Prostate gland (tissue), 2 donors: ENCODE measurements around the gene COMMD9. TPM values are rescaled to one million over a fixed set of nuclear protein-coding genes. Genes with fewer than 3 reads are reported as not detected.
A peak's percentile ranks its signal among the peaks of the same experiment; 100 is the strongest.

Source experiments
- DNase-seq: peaks from one replicate; pipeline ENCODE4 v3.0.0-alpha.2; 2019; ENCODE audit warnings: low spot score
- H3K27ac ChIP-seq, 2 donors: fragments of 200-600 bp; sonication (generic); 2 replicates each; pipeline ENCODE4 v1.5.1; 2017 to 2019
- H3K27me3 ChIP-seq: fragments of 200-600 bp; sonication (generic); replicated peaks from 2 replicates; pipeline ENCODE4 v1.5.1; 2019; ENCODE audit not compliant: insufficient read depth
- H3K36me3 ChIP-seq, 2 donors: fragments of 200-600 bp; sonication (generic); 1 replicate in 1 of 2; 2 replicates in 1 of 2; pipeline versions ENCODE4 v1.5.1 to v1.8.1; 2017 to 2019
- H3K4me1 ChIP-seq: fragments of 200-600 bp; sonication (generic); replicated peaks from 2 replicates; pipeline ENCODE4 v1.5.1; 2019
- H3K4me3 ChIP-seq, 2 donors: fragments of 200-600 bp; sonication (generic); 2 replicates each; pipeline ENCODE4 v1.5.1; 2017 to 2019
- H3K9me3 ChIP-seq: fragments of 200-600 bp; sonication (generic); 2 replicates; pipeline ENCODE4 v1.5.1; 2017
- POLR2A ChIP-seq: fragments of 450-650 bp; IDR thresholded peaks from one replicate; pipeline ENCODE4 v1.6.1; 2016; ENCODE audit warnings: antibody characterized with exemption, mild to moderate bottlenecking
- POLR2AphosphoS5 ChIP-seq: sonication (generic); formaldehyde crosslinking; IDR thresholded peaks from one replicate; pipeline ENCODE4 v1.6.1; 2017; ENCODE audit warnings: antibody characterized with exemption
- WGBS: methylation state at CpG from one replicate; pipeline ENCODE4 v1.1.5; 2018; 5-methylcytosine and 5-hydroxymethylcytosine counted together
- intact Hi-C: fragments of 100-400 bp; cut with DNase I; formaldehyde crosslinking; loops from one replicate; pipeline ENCODE4 v1.14.2; 2022
- total RNA-seq, 2 donors: library from RNA; depleted of rRNA; stranded (reverse); fragments of >200 nt; gene quantifications; one replicate each; pipeline ENCODE4 v1.1.0, GENCODE V29; 2016
- TF ChIP-seq, protein P1 (sequence below), 4 experiments: fragments of 200-600 bp in 2 of 4; fragments of 450-650 bp in 2 of 4; sonication (generic) in 2 of 4; IDR thresholded peaks; 1 replicate in 3 of 4; 2 replicates in 1 of 4; pipeline ENCODE4 v1.5.1; 2016 to 2019; ENCODE audit warnings: antibody characterized with exemption in 4 of 4, mild to moderate bottlenecking in 2 of 4, moderate library complexity in 2 of 4

COMMD9 gene
- total RNA-seq, 2 donors from 2014 or later: 34.3 to 40.4 TPM

GRCh38 chr11:36270701-36271100 lies 18.5 kb downstream of the COMMD9 start:
- Histone ChIP-seq H3K4me1 (no peaks in the 10 kb centered on the region), H3K4me3 (no peak overlapping the region), H3K27me3 (no peaks in the 10 kb centered on the region), H3K36me3 (peaks cover 0 to 10% of the 10 kb centered on the region in 2 donors), H3K27ac (no peak overlapping the region), H3K9me3 (no peaks in the 10 kb centered on the region)
- TF ChIP-seq POLR2A: no peak
- no peak for TF ChIP-seq POLR2AphosphoS5
- TF ChIP-seq, protein P1, sequence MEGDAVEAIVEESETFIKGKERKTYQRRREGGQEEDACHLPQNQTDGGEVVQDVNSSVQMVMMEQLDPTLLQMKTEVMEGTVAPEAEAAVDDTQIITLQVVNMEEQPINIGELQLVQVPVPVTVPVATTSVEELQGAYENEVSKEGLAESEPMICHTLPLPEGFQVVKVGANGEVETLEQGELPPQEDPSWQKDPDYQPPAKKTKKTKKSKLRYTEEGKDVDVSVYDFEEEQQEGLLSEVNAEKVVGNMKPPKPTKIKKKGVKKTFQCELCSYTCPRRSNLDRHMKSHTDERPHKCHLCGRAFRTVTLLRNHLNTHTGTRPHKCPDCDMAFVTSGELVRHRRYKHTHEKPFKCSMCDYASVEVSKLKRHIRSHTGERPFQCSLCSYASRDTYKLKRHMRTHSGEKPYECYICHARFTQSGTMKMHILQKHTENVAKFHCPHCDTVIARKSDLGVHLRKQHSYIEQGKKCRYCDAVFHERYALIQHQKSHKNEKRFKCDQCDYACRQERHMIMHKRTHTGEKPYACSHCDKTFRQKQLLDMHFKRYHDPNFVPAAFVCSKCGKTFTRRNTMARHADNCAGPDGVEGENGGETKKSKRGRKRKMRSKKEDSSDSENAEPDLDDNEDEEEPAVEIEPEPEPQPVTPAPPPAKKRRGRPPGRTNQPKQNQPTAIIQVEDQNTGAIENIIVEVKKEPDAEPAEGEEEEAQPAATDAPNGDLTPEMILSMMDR (IDR thresholded peaks at IDR 0.05): no peak
- intact Hi-C loops: no loop called here
- 82% methylated on average over 9 of the region's 9 CpGs for WGBS
- no peak for DNase-seq

DNA sequence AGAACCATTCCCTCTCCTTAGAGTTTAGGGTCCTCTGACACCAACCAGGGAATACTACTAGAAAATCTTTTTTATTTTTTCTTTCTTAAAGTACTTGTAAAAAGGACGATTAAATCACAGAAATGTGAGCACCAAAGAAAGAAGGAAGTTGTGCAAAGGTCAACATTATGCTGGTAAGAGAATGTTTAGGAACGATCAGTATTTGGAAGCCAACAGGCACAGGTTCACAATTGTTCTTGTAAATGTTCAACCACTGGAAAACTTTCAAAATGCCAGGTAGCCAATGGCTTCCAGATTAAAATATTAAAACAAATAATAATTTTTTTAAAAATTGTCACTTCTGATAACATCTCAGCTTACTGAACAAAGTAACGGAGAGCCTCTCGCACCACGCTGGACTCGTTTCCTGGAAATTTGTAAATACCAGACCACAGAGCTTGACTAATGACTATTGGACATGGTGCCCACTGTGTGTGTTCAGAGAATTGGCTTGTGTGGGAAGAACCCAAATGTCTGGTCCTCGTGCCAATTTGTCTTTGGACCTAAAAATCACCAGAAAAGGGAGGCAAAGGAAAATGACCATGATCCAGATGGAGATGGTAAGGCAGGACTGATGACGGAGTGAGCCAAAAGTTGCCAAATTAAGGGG lies 20.8 kb downstream of the COMMD9 start:
- DNase-seq: no peak
- no peak for TF ChIP-seq POLR2A
- TF ChIP-seq, protein P1 (IDR thresholded peaks at IDR 0.05): no peak
- TF ChIP-seq POLR2AphosphoS5: no peak
- no peaks in the 10 kb centered on the region for H3K9me3 ChIP-seq
- H3K36me3 ChIP-seq: peaks cover 0 to 2% of the 10 kb centered on the region in 2 donors
- H3K27me3 ChIP-seq: no peaks in the 10 kb centered on the region
- 76% methylated on average over 8 of the region's 8 CpGs for WGBS
- H3K4me1 ChIP-seq: no peaks in the 10 kb centered on the region
- H3K27ac ChIP-seq: no peak overlapping the region
- intact Hi-C loops: loop anchor here (5.0 kb wide), 1 partner anchor 446 kb away; no protein-coding TSS in a partner anchor
- H3K4me3 ChIP-seq: no peak overlapping the region

DNA sequence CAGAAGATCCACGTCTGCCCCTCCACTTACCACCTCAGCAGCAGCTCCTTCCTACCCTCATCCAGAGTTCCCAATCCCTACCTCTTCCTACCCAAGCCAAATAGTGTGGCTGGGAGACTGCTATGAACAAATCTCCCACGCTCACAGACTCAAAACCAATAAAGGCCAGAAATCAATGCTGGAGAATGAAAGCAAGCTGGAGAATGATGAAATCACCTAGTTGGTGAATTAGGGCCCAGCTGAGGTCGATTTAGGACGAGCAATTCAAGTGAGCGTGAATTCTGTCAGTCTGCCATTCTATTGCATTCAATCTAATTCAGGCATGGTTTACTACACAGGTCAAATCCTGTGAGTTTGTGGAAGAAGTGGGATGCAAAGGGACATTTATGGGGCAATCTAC lies 22.5 kb downstream of the COMMD9 start:
- DNase-seq: no peak
- 59% methylated on average over 5 of the region's 5 CpGs for WGBS

DNA sequence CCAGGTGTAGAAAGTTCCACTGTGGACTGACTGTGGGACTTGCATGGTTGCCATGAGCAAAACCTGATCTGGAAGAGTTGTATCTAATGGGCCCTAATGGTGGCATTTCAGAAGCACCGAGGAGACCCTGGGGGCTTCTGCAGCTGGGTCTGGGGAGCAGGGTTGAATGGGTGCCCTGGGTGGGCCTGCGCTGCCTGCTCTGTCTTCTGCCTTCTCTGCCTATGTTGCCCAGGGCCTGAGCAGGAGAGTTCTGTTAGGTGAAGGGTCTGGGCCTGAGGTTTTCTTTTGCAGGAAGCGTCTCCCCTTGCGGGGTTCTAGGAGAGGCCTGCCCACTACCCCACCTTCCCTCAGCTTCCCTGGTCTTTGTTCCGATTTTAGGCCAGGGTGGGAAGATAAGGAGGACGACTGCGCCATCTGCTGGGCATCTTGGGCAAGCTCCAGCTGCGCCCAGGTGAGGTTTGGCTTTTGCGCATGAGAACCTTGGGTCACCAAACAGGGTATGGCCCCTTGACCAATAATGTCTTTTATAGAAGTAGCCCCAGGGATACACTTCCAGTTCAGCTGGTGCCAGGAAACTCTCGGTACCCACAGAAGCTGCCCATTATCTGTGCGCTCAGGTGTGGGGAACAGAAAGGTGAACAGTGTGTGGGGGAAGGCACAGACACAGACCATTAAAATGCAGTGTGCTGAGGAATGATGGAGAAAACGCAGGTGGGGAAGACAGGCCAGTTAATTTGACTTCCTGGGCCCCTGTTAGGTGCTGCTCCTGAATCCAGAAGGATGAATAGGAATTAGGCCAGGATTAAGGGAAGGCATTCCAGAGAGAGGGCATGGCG lies 23.2 kb downstream of the COMMD9 start:
- intact Hi-C loops: loop anchor here (1.0 to 5.0 kb wide), 2 partner anchors 444 to 650 kb away; no protein-coding TSS in a partner anchor
- Histone ChIP-seq H3K27me3 (no peaks in the 10 kb centered on the region), H3K27ac (no peak overlapping the region), H3K36me3 (no peaks in the 10 kb centered on the region), H3K4me1 (no peaks in the 10 kb centered on the region), H3K9me3 (no peaks in the 10 kb centered on the region), H3K4me3 (no peak overlapping the region)
- no peak for TF ChIP-seq POLR2A
- peak; percentile 15 for TF ChIP-seq POLR2AphosphoS5
- TF ChIP-seq, protein P1 (IDR thresholded peaks at IDR 0.05): peak; percentile 75 to 82 (median 80)
- peak; percentile 26 for DNase-seq
- 29% methylated on average over 13 of the region's 13 CpGs for WGBS

More for the DNA sequence above, 22.5 kb downstream of the COMMD9 start:
- no peak overlapping the region for H3K4me3 ChIP-seq
- intact Hi-C loops: loop anchor here (1.0 to 5.0 kb wide), 2 partner anchors 444 to 650 kb away; no protein-coding TSS in a partner anchor
- no peaks in the 10 kb centered on the region for H3K27me3 ChIP-seq
- H3K27ac ChIP-seq: no peak overlapping the region
- TF ChIP-seq, protein P1 (IDR thresholded peaks at IDR 0.05): no peak
- TF ChIP-seq POLR2A: no peak
- no peak for TF ChIP-seq POLR2AphosphoS5
- H3K9me3 ChIP-seq: no peaks in the 10 kb centered on the region
- H3K4me1 ChIP-seq: no peaks in the 10 kb centered on the region
- no peaks in the 10 kb centered on the region for H3K36me3 ChIP-seq
